GM19238 (cell line): Measurements from ENCODE around the gene LRRN3.

Experiments
- DNase-seq: peaks from one replicate; pipeline ENCODE4 v3.0.0; 2011; ENCODE audit warnings: low spot score; ENCODE audit not compliant: insufficient read length

The LRRN3 gene

DNA sequence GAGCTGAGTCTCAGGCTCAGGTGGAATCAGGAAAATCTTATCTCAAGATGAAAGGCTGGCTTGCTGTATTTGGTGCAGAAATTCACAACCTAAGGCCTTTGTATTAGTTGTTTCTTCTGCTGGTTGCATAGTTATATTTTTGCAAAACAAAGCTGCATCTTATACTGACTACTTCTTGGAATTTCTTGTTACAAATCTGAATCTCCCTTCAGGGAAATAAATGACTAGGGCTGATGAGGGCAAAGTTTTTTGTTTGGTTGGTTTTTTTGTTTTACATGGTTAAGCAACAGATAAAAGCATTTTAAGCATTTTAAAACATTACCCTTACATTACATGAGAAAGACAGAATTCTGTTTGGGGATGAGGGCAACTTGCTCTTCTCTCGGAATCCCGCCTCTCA lies 13.9 kb upstream of the LRRN3 start:
- DNase-seq: no peak

DNA sequence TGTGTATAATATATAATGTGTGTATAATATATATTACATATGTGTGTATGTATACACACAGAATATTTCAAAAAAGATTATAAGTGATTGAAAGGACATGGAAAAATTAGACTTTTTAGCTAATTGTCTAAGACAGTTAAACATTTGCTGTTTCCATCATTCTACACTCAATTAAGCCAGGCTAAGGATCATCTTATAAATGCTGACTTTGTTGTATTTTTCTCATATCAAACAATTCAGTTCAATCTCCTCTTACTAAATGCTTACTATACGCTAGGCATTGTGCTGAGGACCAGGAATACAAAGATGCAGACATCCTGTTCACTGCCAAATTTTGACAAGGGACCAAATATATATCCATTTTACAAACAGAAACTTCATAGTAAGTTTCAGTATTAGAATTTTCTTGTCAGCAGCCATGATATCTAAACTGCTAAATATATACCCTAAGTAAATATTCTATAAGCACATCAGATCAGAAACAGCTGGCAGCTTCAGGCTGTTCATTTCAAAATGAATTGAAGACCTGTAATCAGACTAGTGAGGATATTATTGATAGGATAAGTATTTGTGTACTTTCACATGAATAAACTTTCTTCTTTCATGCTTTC lies 10.3 kb upstream of the LRRN3 start:
- no peak for DNase-seq

- no peak for DNase-seq
These were observed 9.2 kb upstream of the LRRN3 start for GRCh38 chr7:111081546-111082267.

- no peak for DNase-seq
These were observed 8.6 kb upstream of the LRRN3 start for GRCh38 chr7:111082351-111082750.

DNA sequence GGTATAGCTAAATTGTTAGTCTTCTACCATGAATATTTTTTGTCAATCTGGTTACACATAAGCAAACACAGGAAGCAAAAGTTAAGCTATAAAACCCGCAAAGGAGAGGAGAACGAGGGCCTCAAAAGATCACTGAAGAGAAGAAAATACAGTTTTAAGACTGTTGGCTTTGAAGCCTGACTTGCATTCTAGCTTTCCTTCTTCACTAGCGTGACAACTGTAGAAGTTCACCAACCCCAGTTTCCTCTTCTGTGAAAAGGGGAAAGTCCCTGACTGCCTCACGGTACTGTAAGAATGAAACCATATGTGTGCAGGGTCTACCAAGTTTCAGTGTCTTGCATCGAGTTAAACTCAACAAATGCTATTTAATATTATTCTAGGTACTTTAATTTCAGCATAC lies 7.5 kb upstream of the LRRN3 start:
- peak; percentile 22 for DNase-seq

DNA sequence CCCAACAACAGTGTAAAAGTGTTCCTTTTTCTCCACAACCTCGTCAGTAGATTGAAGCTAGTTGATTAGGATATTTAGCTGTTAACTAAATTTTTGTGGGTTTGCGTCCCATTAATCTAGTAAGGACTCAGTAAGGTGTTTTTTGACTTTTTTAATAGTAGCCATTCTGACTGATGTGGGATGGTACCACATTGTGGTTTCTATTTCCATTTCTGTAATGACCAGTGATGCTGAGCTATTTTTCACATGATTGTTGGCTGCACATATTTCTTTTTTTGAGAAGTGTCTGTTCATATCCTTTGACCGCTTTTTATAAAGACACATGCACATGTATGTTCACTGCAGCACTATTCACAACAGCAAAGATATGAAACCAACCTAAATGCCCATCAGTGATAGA lies 5.6 kb upstream of the LRRN3 start:
- no peak for DNase-seq

DNA sequence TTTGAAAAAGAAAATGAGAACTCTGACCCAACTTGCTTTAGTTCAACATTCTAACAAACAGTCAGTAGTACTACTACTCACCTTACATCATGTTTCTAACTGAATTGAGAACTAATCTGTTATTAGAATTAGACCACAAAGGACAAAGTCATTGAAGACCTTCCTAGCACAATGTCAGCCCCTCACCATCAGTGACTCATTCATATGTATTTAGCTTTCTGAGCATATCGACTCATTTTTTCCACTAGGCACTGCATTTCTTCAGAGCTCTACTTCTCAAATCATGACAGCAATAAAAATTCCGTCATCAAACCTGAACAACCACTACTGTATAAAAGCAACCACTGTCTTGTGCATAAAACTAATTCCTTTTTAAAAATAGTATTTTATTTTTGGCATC lies 4.4 kb upstream of the LRRN3 start:
- no peak for DNase-seq

- DNase-seq: no peak
These were observed 2.6 kb upstream of the LRRN3 start for GRCh38 chr7:111088328-111088727.

DNA sequence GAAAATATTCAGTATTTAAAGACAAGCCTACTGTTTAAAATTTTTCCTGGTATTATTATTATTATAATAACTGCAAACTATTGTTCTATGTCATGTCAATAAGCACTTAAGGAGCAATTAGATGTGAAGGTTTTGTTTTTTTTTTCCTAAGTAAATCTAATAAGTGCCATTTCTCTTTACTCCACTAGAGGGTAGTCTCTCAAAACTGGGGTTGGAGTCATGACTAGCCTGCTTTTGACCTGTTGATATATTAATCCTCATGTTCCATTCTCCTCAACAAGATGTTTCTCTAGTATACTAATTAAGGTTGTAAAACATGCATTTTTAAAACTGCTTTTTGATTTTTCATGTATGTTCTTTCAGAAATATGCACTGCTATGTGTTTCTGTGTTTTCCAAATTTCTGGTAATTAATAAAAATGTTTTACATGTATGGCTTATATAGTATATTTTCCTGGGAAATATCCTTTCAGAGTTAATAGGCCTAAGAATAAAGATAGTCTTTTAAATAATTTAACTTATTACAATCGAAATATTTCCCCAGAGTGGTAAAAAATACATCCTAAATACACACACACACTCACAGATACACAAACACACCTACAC lies 1.0 kb upstream of the LRRN3 start:
- no peak for DNase-seq

DNA sequence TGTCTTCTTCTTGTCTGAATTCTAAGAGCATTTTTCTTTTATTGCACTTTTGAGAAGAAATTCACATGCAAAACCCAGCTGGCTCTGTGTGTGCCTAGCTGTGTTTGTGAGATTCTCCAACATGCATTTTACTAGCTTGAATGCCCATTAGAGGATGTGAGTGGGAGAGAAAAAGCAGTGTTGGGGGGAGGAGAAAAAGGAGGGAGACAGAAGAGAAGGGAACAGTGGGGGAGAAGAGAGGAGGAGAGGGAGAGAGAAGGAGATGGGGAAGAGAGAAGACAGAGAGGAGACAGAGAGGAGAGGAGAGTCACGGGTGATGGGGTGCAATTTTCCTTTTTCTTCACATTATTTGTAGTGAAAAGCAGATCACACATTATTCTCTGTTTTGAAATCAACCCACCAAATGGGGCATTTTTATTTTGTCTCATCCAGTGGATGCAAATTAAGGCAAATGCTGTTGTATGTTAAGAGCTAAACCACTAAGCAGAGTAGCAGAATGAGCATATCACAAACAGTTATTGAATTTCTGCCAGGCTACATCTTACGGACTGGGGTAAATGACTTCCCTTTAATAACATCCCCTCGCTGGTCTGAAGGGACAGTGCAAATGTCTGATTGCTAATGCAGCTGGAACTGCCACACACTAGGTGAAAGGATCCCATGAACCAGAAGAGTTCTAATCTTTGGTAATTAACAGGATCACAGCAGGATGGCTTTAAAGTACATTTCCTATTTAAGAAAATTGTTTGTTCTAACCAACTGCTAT lies 849 bp downstream of the LRRN3 start:
- DNase-seq: no peak

DNA sequence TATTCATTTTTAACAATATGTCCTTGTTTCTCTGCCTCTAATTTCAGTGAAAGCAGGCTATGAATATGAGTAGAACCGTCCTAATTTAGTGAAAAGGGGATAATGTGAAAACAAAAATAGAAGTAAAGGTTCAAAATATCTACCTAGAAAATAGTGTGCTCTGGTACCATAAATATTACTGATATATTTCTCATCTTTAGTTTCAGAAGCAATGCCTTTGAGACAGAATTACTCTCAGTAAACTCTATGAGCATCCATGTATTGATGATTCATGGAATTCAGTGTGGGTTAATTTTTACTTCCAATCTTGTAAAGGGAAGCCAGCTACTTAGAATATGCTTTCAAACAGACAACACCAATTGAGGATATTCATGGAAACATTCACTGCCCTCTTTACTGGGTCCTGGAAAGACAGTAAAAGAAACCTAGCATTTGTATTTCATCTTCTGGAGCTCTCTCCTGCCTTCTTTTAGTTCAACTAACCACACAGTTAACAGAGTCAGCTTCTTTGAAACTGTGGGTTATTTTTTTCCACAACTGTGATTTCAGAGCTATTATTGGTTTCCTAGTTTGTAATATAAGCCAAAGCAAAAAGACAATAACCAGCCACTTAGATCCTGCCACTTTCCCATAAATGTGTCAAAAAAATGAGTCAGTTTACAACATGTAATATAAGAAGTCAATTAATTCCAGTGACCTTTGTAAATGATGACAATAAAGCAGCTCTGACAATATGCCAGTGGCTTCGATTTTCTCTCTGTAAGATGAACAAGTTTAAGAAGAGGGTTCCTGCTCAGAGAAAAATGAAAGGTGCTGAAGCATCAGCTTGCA lies 1.7 kb downstream of the LRRN3 start:
- DNase-seq: no peak

- no peak for DNase-seq
These were observed 2.6 kb downstream of the LRRN3 start for GRCh38 chr7:111093496-111093895.

DNA sequence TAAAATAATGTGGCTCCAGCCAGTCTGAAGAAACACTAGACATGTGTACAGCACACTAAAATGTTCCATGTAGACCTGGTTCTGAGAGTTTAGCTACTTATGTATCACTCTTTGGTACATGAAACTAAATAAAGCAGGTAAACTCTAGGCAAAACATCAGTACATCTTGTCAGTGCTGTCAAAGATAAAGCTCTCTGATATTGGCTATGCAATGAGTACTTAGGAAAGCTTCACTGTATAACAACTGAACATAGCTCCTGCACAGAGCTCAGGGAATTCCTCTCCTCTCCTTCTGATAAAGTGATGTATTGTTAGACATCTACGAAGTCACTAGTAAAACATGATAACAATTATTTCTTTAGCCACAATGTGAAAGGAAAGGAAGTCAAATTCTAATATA lies 3.5 kb downstream of the LRRN3 start:
- no peak for DNase-seq

- no peak for DNase-seq
These were observed 6.1 kb downstream of the LRRN3 start for GRCh38 chr7:111096997-111097396.

GRCh38 chr7:111098011-111098925 lies 7.3 kb downstream of the LRRN3 start:
- DNase-seq: no peak

DNA sequence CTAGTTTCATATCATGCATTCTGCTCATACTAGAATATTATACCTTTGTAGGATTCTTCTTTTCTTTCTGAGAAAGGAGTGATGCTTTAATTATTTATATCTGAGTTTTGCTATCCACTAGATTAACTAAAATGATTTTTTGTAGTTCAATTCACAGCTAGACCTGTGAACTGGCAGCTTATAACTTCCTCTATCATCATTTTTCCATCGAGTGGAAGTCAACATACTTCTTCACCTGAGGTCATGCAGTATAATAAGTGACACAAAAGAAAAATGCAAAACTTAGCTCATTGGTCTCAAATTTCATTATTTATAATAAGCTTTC lies 8.0 kb downstream of the LRRN3 start:
- no peak for DNase-seq

GRCh38 chr7:111101856-111102646 lies 11.1 kb downstream of the LRRN3 start:
- DNase-seq: no peak

GRCh38 chr7:111103136-111103535 lies 12.2 kb downstream of the LRRN3 start:
- DNase-seq: no peak

DNA sequence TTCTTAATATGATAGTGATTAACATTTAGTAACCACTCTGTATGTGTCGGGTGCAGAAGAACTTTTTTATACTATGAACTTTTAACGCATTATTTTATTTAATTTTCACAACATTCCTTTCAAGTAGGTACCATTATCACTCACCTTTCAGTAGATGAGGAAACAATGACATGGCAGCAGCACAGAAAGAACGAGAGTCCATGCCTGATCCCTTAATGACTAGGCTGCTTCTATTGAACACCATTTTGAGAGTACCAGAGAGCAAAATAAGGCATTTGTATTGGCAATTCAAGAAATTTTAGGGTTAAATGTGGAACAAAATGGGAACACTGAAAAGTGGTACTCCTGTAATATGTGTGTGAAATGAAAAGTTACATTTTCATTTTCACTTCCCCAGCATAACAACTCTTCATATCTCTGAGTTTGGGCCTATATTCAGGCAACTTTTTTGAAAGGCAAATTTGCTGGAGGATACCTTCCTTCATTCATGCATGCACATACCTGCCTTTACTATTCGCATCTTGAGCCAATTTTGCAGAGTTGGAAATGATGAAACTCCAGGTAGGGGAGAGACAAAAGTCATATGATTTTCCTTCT lies 12.8 kb downstream of the LRRN3 start:
- no peak for DNase-seq
